Neuronal stem cell (in vitro differentiated cells): ENCODE data around the gene GALNTL6.

Source experiments
- DNase-seq: peaks from one replicate; pipeline ENCODE4 v3.0.0-alpha.2; 2013; ENCODE audit warnings: low spot score
- H2AFZ ChIP-seq: one replicate; pipeline ENCODE4 v1.6.1; 2013; ENCODE audit warnings: mild to moderate bottlenecking, low read length, inconsistent platforms
- H2AK5ac ChIP-seq: 2 replicates; pipeline ENCODE4 v1.6.1; 2013; ENCODE audit warnings: low read depth, mild to moderate bottlenecking, inconsistent platforms, low read length, moderate library complexity, mixed read lengths
- H2BK120ac ChIP-seq: 2 replicates; pipeline ENCODE4 v1.6.1; 2013; ENCODE audit warnings: low read depth, mild to moderate bottlenecking, inconsistent platforms, low read length, moderate library complexity, mixed read lengths
- H2BK12ac ChIP-seq: one replicate; pipeline ENCODE4 v1.6.1; 2013; ENCODE audit warnings: low read length, inconsistent platforms
- H2BK15ac ChIP-seq: 2 replicates; pipeline ENCODE4 v1.6.1; 2013; ENCODE audit warnings: mild to moderate bottlenecking, low read length, inconsistent platforms, mixed read lengths
- H2BK5ac ChIP-seq: one replicate; pipeline ENCODE4 v1.6.1; 2013; ENCODE audit warnings: inconsistent platforms, mild to moderate bottlenecking, low read length, moderate library complexity
- H3K14ac ChIP-seq: one replicate; pipeline ENCODE4 v1.6.1; 2013; ENCODE audit warnings: low read length, inconsistent platforms
- H3K18ac ChIP-seq: 2 replicates; pipeline ENCODE4 v1.6.1; 2013; ENCODE audit warnings: low read length, inconsistent platforms
- H3K23ac ChIP-seq: 2 replicates; pipeline ENCODE4 v1.6.1; 2013; ENCODE audit warnings: low read depth, mild to moderate bottlenecking, mixed read lengths, low read length, inconsistent platforms; ENCODE audit not compliant: poor library complexity
- H3K27ac ChIP-seq: replicated peaks from 3 replicates; pipeline ENCODE4 v1.5.1; 2013; ENCODE audit warnings: low read length, inconsistent platforms
- H3K27me3 ChIP-seq, 3 experiments: 2 replicates each; pipeline ENCODE4 v1.6.1; 2013; ENCODE audit warnings: low read length in 3 of 3, mild to moderate bottlenecking in 2 of 3, inconsistent platforms in 1 of 3, low read depth in 1 of 3, mixed read lengths in 1 of 3, moderate library complexity in 1 of 3; ENCODE audit not compliant: control insufficient read depth in 3 of 3, insufficient read depth in 3 of 3
- H3K36me3 ChIP-seq, 2 donors: replicated peaks in 1 of 2; 2 replicates each; pipeline ENCODE4 v1.6.1; 2013; ENCODE audit warnings: low read length in 2 of 2; ENCODE audit not compliant: control insufficient read depth in 2 of 2, insufficient read depth in 2 of 2
- H3K4ac ChIP-seq: 2 replicates; pipeline ENCODE4 v1.6.1; 2013; ENCODE audit warnings: inconsistent platforms, mild to moderate bottlenecking, low read length, moderate library complexity
- H3K4me1 ChIP-seq, 2 donors: 1 replicate in 1 of 2; 2 replicates in 1 of 2; pipeline ENCODE4 v1.6.1; 2013; ENCODE audit warnings: low read length in 2 of 2, low read depth in 1 of 2; ENCODE audit not compliant: control insufficient read depth in 2 of 2, insufficient read depth in 1 of 2
- H3K4me2 ChIP-seq: one replicate; pipeline ENCODE4 v1.6.1; 2013; ENCODE audit warnings: mild to moderate bottlenecking, low read length, inconsistent platforms; ENCODE audit not compliant: insufficient read depth, poor library complexity, severe bottlenecking
- H3K4me3 ChIP-seq, 2 donors: 2 replicates each; pipeline ENCODE4 v1.5.1; 2013; ENCODE audit warnings: low read length in 2 of 2, mild to moderate bottlenecking in 2 of 2, inconsistent platforms in 1 of 2, moderate library complexity in 1 of 2
- H3K79me1 ChIP-seq: one replicate; pipeline ENCODE4 v1.6.1; 2013; ENCODE audit warnings: low read depth, mild to moderate bottlenecking, inconsistent platforms, low read length, moderate library complexity
- H3K9ac ChIP-seq: one replicate; pipeline ENCODE4 v1.6.1; 2013; ENCODE audit warnings: mild to moderate bottlenecking, low read depth, low read length, inconsistent platforms; ENCODE audit not compliant: poor library complexity
- H3K9me3 ChIP-seq, 2 donors: replicated peaks in 1 of 2; 2 replicates each; pipeline versions ENCODE3 to v1.6.1; 2013; ENCODE audit warnings: low read length in 2 of 2, mild to moderate bottlenecking in 2 of 2, inconsistent platforms in 1 of 2, low read depth in 1 of 2, mixed read lengths in 1 of 2, moderate library complexity in 1 of 2; ENCODE audit not compliant: control insufficient read depth in 2 of 2, insufficient read depth in 1 of 2
- H4K8ac ChIP-seq: one replicate; pipeline ENCODE4 v1.6.1; 2013; ENCODE audit warnings: low read depth, mild to moderate bottlenecking, inconsistent platforms, low read length, moderate library complexity
- H4K91ac ChIP-seq: one replicate; pipeline ENCODE4 v1.6.1; 2013; ENCODE audit warnings: low read length, low read depth, mild to moderate bottlenecking, inconsistent platforms; ENCODE audit not compliant: poor library complexity
- WGBS, 2 donors: extraction: QIAGEN DNeasy Blood & Tissue Kit; methylation state at CpG; one replicate each; pipeline ENCODE4 v1.1.7; 2013; ENCODE audit warnings: missing lambda C conversion rate in 2 of 2, mixed read lengths in 1 of 2; ENCODE audit not compliant: insufficient read length in 2 of 2, insufficient replicate concordance in 1 of 2; ENCODE audit errors: extremely low coverage in 2 of 2; 5-methylcytosine and 5-hydroxymethylcytosine counted together

Gene GALNTL6

GRCh38 chr4:171932238-171932637 is 119.0 kb downstream of the GALNTL6 start:
- H2AFZ ChIP-seq, result no peak overlapping the region
- H3K18ac ChIP-seq, result no peak overlapping the region
- no peak overlapping the region for H3K4me3 ChIP-seq
- WGBS, 2 donors, result no CpG with 5 or more reads among the region's 6 CpGs
- H3K4me1 ChIP-seq, result no peaks in the 10 kb centered on the region
- H4K8ac ChIP-seq, result no peak overlapping the region
- no peak overlapping the region for H3K27ac ChIP-seq
- H3K4ac ChIP-seq, result no peak overlapping the region
- no peak overlapping the region for H3K23ac ChIP-seq
- peaks cover 0 to 1% of the 10 kb centered on the region in 2 donors for H3K36me3 ChIP-seq
- no peak for DNase-seq
- no peaks in the 10 kb centered on the region for H3K9me3 ChIP-seq
- H2AK5ac ChIP-seq, result no peak overlapping the region
- no peak overlapping the region for H3K9ac ChIP-seq
- no peak overlapping the region for H4K91ac ChIP-seq
- H3K79me1 ChIP-seq, result no peaks in the 10 kb centered on the region
- no peak overlapping the region for H2BK120ac ChIP-seq
- no peaks in the 10 kb centered on the region for H3K27me3 ChIP-seq
- no peak overlapping the region for H3K14ac ChIP-seq
- no peak overlapping the region for H2BK12ac ChIP-seq
- no peak overlapping the region for H2BK15ac ChIP-seq
- H2BK5ac ChIP-seq, result no peak overlapping the region
- no peak overlapping the region for H3K4me2 ChIP-seq

GRCh38 chr4:171940656-171941055 is 127.5 kb downstream of the GALNTL6 start:
- Histone ChIP-seq H3K9me3 (no peaks in the 10 kb centered on the region), H2AK5ac (no peak overlapping the region), H3K4me2 (no peak overlapping the region), H2AFZ (no peak overlapping the region), H4K91ac (no peak overlapping the region), H3K14ac (no peak overlapping the region), H3K4ac (no peak overlapping the region), H3K36me3 (no peaks in the 10 kb centered on the region), H3K79me1 (no peaks in the 10 kb centered on the region), H2BK15ac (no peak overlapping the region), H2BK120ac (no peak overlapping the region), H3K27me3 (no peaks in the 10 kb centered on the region), H3K9ac (no peak overlapping the region), H3K18ac (no peak overlapping the region), H2BK5ac (no peak overlapping the region), H3K4me1 (peaks cover 0 to 5% of the 10 kb centered on the region in 2 donors), H2BK12ac (no peak overlapping the region), H4K8ac (no peak overlapping the region), H3K23ac (no peak overlapping the region), H3K4me3 (no peak overlapping the region), H3K27ac (no peak overlapping the region)
- DNase-seq, result no peak
- 100% methylated on average over 1 of the region's 6 CpGs; no CpG with 5 or more reads in 1 of the 2 donors for WGBS, 2 donors

- H3K4me3 ChIP-seq, result no peak overlapping the region
- no peak overlapping the region for H3K14ac ChIP-seq
- no peak overlapping the region for H3K27ac ChIP-seq
- H4K91ac ChIP-seq, result no peak overlapping the region
- no peak overlapping the region for H2BK5ac ChIP-seq
- peak overlapping the region; percentile 72 for H2AFZ ChIP-seq
- no peak overlapping the region for H3K9ac ChIP-seq
- no peak overlapping the region for H4K8ac ChIP-seq
- H3K4ac ChIP-seq, result no peak overlapping the region
- no peak overlapping the region for H2BK12ac ChIP-seq
- H3K27me3 ChIP-seq, result no peaks in the 10 kb centered on the region
- no peak overlapping the region for H3K18ac ChIP-seq
- no peak overlapping the region for H3K23ac ChIP-seq
- no peak overlapping the region for H3K4me2 ChIP-seq
- H3K79me1 ChIP-seq, result no peaks in the 10 kb centered on the region
- no peak overlapping the region for H2AK5ac ChIP-seq
- DNase-seq, result no peak
- no peaks in the 10 kb centered on the region for H3K36me3 ChIP-seq
- H2BK120ac ChIP-seq, result no peak overlapping the region
- no peaks in the 10 kb centered on the region for H3K9me3 ChIP-seq
- H3K4me1 ChIP-seq, result peaks cover 0 to 1% of the 10 kb centered on the region in 2 donors
- no peak overlapping the region for H2BK15ac ChIP-seq
These were observed 134.2 kb downstream of the GALNTL6 start for GRCh38 chr4:171947400-171947799.

- H3K23ac ChIP-seq, result no peak overlapping the region
- no peak overlapping the region for H3K14ac ChIP-seq
- no peaks in the 10 kb centered on the region for H3K36me3 ChIP-seq
- H3K9ac ChIP-seq, result no peak overlapping the region
- DNase-seq, result no peak
- H3K4me1 ChIP-seq, result peaks cover 0 to 1% of the 10 kb centered on the region in 2 donors
- H2BK15ac ChIP-seq, result no peak overlapping the region
- no peak overlapping the region for H3K4ac ChIP-seq
- no peak overlapping the region for H3K4me2 ChIP-seq
- no peak overlapping the region for H2BK5ac ChIP-seq
- H4K8ac ChIP-seq, result no peak overlapping the region
- no peak overlapping the region for H4K91ac ChIP-seq
- no peaks in the 10 kb centered on the region for H3K9me3 ChIP-seq
- H3K79me1 ChIP-seq, result no peaks in the 10 kb centered on the region
- no peak overlapping the region for H3K27ac ChIP-seq
- no peak overlapping the region for H3K4me3 ChIP-seq
- no peaks in the 10 kb centered on the region for H3K27me3 ChIP-seq
- no CpG with 5 or more reads among the region's 2 CpGs for WGBS, 2 donors
- no peak overlapping the region for H2BK120ac ChIP-seq
- H2AFZ ChIP-seq, result no peak overlapping the region
- no peak overlapping the region for H2AK5ac ChIP-seq
- no peak overlapping the region for H2BK12ac ChIP-seq
- no peak overlapping the region for H3K18ac ChIP-seq
These were observed 134.8 kb downstream of the GALNTL6 start for GRCh38 chr4:171948038-171948437.
